K562 (cell line): ENCODE measurements around the gene EML1. TPM values are rescaled to one million over a fixed set of nuclear protein-coding genes. Genes with fewer than 3 reads are reported as not detected.

Source experiments
- ATAC-seq: fragments of 200-7000 bp; cut with Tn5 transposase; 3 replicates; pipeline ENCODE4 v1.9.1; 2020; ENCODE audit warnings: moderate library complexity
- BruUV-seq: library from RNA; stranded (reverse); fragments of 400-500 nt; replicated peaks from 2 replicates; lab custom pipeline; 2021; lab: Mats Ljungman, UMichigan
- CTCF ChIA-PET: fragments of 300-600 bp; formaldehyde crosslinking; extraction: SDS; loops from one replicate; lab custom pipeline; 2021; ENCODE audit warnings: low intra/inter-chr PET ratio; lab: Yijun Ruan, JAX
- POLR2A ChIA-PET: fragments of 300-600, 350-650 bp; sonication (Branson Sonifier 250); formaldehyde crosslinking; extraction: SDS; loops from one replicate; lab custom pipeline; 2021; ENCODE audit warnings: antibody characterized with exemption, inconsistent platforms; lab: Yijun Ruan, JAX
- DNase-seq, 4 experiments: peaks; one replicate each; pipeline versions ENCODE4 v3.0.0 to v3.0.0-alpha.2; 2011 to 2018; ENCODE audit warnings: low spot score in 3 of 4, mixed read lengths in 3 of 4; ENCODE audit errors: extremely low read depth in 1 of 4
- FAIRE-seq: peaks from 2 replicates; lab custom pipeline; 2011; peaks lifted over from hg19 to GRCh38; lab: Jason Lieb, UNC
- H2AFZ ChIP-seq: 2 replicates; pipeline ENCODE4 v1.6.0; 2011; ENCODE audit warnings: low read depth, low read length, control low read depth, inconsistent platforms
- H3K27ac ChIP-seq: fragments of 200-600 bp; 3 replicates; pipeline ENCODE4 v1.8.0; 2011; ENCODE audit warnings: low read depth, mild to moderate bottlenecking, control low read depth, inconsistent platforms, low read length, moderate library complexity, mixed read lengths; ENCODE audit errors: extremely low read depth
- H3K27me3 ChIP-seq, 2 experiments: fragments of 300-600 bp in 1 of 2; 2 replicates in 1 of 2; 3 replicates in 1 of 2; pipeline versions ENCODE4 v1.6.0 to v1.8.0; 2011; ENCODE audit warnings: inconsistent platforms in 2 of 2, low read length in 2 of 2, mild to moderate bottlenecking in 1 of 2, mixed read lengths in 1 of 2, moderate library complexity in 1 of 2; ENCODE audit not compliant: control insufficient read depth in 2 of 2, insufficient read depth in 2 of 2
- H3K36me3 ChIP-seq: fragments of 300-600 bp; 3 replicates; pipeline ENCODE4 v1.8.0; 2011; ENCODE audit warnings: mild to moderate bottlenecking, low read length, inconsistent platforms; ENCODE audit not compliant: control insufficient read depth, insufficient read depth
- H3K4me1 ChIP-seq, 2 experiments: fragments of 200-600 bp in 1 of 2; replicated peaks in 1 of 2; 2 replicates in 1 of 2; 3 replicates in 1 of 2; pipeline versions ENCODE4 v1.5.1 to v1.8.0; 2011; ENCODE audit warnings: inconsistent platforms in 2 of 2, low read length in 2 of 2, mild to moderate bottlenecking in 1 of 2, mixed read lengths in 1 of 2, moderate library complexity in 1 of 2; ENCODE audit not compliant: control insufficient read depth in 2 of 2, insufficient read depth in 2 of 2
- H3K4me2 ChIP-seq: 2 replicates; pipeline ENCODE4 v1.6.1; 2011; ENCODE audit warnings: low read length, control low read depth, inconsistent platforms, mixed read lengths; ENCODE audit not compliant: insufficient read depth
- H3K4me3 ChIP-seq: fragments of 200-600 bp; sonication (generic), shearing (Covaris generic); 2 replicates; pipeline ENCODE4 v1.5.1; 2016; ENCODE audit warnings: control low read depth, inconsistent platforms
- H3K79me2 ChIP-seq: fragments of 200-600 bp; 3 replicates; pipeline ENCODE4 v1.8.0; 2011; ENCODE audit warnings: low read length, inconsistent platforms; ENCODE audit not compliant: control insufficient read depth, insufficient read depth
- H3K9ac ChIP-seq, 2 experiments: 2 replicates each; pipeline versions ENCODE4 v1.6.0 to v1.6.1; 2011; ENCODE audit warnings: low read depth in 2 of 2, low read length in 2 of 2, control low read depth in 1 of 2, inconsistent platforms in 1 of 2, mild to moderate bottlenecking in 1 of 2, mixed read lengths in 1 of 2; ENCODE audit not compliant: insufficient read depth in 1 of 2
- H3K9me1 ChIP-seq: one replicate; pipeline ENCODE4 v1.6.0; 2011; ENCODE audit warnings: inconsistent platforms, mild to moderate bottlenecking, low read length, moderate library complexity; ENCODE audit not compliant: control insufficient read depth, insufficient read depth
- H3K9me3 ChIP-seq: replicated peaks from 2 replicates; pipeline ENCODE4 v1.5.1; 2011; ENCODE audit warnings: low read depth, low read length, inconsistent platforms; ENCODE audit not compliant: control insufficient read depth, insufficient read depth
- H4K20me1 ChIP-seq: replicated peaks from 2 replicates; pipeline ENCODE4 v1.6.1; 2011; ENCODE audit warnings: low read length, inconsistent platforms, mixed read lengths; ENCODE audit not compliant: control insufficient read depth, insufficient read depth
- FOXM1 ChIP-seq, 2 experiments: fragments of 450-650 bp in 1 of 2; sonication (generic) in 1 of 2; formaldehyde crosslinking in 1 of 2; IDR thresholded peaks; 2 replicates each; pipeline versions ENCODE4 v1.6.1 to v1.9.0; 2017 to 2022; ENCODE audit warnings: low read depth in 2 of 2, mild to moderate bottlenecking in 2 of 2, missing genetic modification reagents in 1 of 2, moderate library complexity in 1 of 2
- MCM3 ChIP-seq: fragments of 450-650 bp; IDR thresholded peaks from 2 replicates; pipeline ENCODE4 v1.6.1; 2016
- WGBS: fragments of 100-300 bp; shearing (Covaris generic); methylation state at CpG from one replicate; pipeline ENCODE4 v1.1.6; 2016; ENCODE audit warnings: low coverage, mixed read lengths; ENCODE audit not compliant: insufficient coverage; ENCODE audit errors: missing lambda C conversion rate; 5-methylcytosine and 5-hydroxymethylcytosine counted together
- in situ Hi-C: fragments of 300-500 bp; cut with MboI; formaldehyde crosslinking; loops from 4 replicates; pipeline ENCODE4 v1.15.0; 2018; ENCODE audit warnings: inconsistent platforms, mixed read lengths
- intact Hi-C: fragments of 100-400 bp; cut with micrococcal nuclease; formaldehyde crosslinking; loops from 2 replicates; pipeline ENCODE4 v1.14.2; 2022
- polyA plus RNA-seq, 8 experiments: library from polyadenylated mRNA; depleted of rRNA in 4 of 8; stranded (reverse) in 5 of 8; unstranded in 3 of 8; fragments of >200 nt; fragmentation: Nextera tagmentation in 2 of 8; fragmentation: Illumina TruSeq in 1 of 8; extraction: Ambion mirVana in 2 of 8; extraction: Trizol in 1 of 8; gene quantifications; 2 replicates each; pipeline versions ENCODE4 v1.2.1 to v1.2.3, GENCODE V29; 2011 to 2014; ENCODE audit warnings: inconsistent platforms in 1 of 8, missing spikeins in 1 of 8
- total RNA-seq, 7 experiments: library from RNA; depleted of rRNA in 6 of 7; stranded (reverse); fragments of >200 nt in 6 of 7; fragmentation: Illumina TruSeq in 2 of 7; extraction: Trizol in 2 of 7; gene quantifications; 2 replicates each; pipeline versions ENCODE4 v1.2.1 to v1.2.3, GENCODE V29; 2011 to 2021; ENCODE audit warnings: low replicate concordance in 1 of 7
- TF ChIP-seq, protein P1 (sequence below): fragments of 250-450 bp; sonication (Bioruptor Pico); IDR thresholded peaks from 2 replicates; pipeline ENCODE4 v1.4.0; 2020; ENCODE audit warnings: mild to moderate bottlenecking, moderate library complexity, borderline replicate concordance

The EML1 gene
- total and polyA plus RNA-seq, 9 of the 15 experiments (the other 6 are each of a cell fraction or from before 2014, with no cell fraction given), result 0.01 to 0.35 (median 0.07) TPM; not detected in 2

- TF ChIP-seq, protein P1, sequence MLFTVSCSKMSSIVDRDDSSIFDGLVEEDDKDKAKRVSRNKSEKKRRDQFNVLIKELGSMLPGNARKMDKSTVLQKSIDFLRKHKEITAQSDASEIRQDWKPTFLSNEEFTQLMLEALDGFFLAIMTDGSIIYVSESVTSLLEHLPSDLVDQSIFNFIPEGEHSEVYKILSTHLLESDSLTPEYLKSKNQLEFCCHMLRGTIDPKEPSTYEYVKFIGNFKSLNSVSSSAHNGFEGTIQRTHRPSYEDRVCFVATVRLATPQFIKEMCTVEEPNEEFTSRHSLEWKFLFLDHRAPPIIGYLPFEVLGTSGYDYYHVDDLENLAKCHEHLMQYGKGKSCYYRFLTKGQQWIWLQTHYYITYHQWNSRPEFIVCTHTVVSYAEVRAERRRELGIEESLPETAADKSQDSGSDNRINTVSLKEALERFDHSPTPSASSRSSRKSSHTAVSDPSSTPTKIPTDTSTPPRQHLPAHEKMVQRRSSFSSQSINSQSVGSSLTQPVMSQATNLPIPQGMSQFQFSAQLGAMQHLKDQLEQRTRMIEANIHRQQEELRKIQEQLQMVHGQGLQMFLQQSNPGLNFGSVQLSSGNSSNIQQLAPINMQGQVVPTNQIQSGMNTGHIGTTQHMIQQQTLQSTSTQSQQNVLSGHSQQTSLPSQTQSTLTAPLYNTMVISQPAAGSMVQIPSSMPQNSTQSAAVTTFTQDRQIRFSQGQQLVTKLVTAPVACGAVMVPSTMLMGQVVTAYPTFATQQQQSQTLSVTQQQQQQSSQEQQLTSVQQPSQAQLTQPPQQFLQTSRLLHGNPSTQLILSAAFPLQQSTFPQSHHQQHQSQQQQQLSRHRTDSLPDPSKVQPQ (CRISPR knock-in tag), result no peak
- TF ChIP-seq MCM3, result no peak
These were observed 19.0 kb downstream of the EML1 start (continued) for GRCh38 chr14:99812096-99812750.

GRCh38 chr14:99812892-99813291 is 19.7 kb downstream of the EML1 start:
- Histone ChIP-seq H3K4me1 (no peaks in the 10 kb centered on the region), H3K27ac (no peak overlapping the region), H3K27me3 (peaks cover 6 to 32% of the 10 kb centered on the region in 2 experiments; a peak in 3 of 5 replicates), H4K20me1 (no peaks in the 10 kb centered on the region), H3K4me3 (no peak overlapping the region), H3K9ac (no peak overlapping the region), H3K79me2 (no peaks in the 10 kb centered on the region), H3K9me1 (no peaks in the 10 kb centered on the region), H3K4me2 (no peak overlapping the region), H3K36me3 (no peaks in the 10 kb centered on the region), H3K9me3 (no peaks in the 10 kb centered on the region), H2AFZ (no peak overlapping the region)
- no TSS peak for BruUV-seq
- ChIA-PET POLR2A (interaction anchor here (0.6 kb wide), 1 partner anchor 1896 kb away, joined by 3 read pairs; no protein-coding TSS in a partner anchor), CTCF (no interaction called here)
- DNase-seq (no peak), ATAC-seq (no peak), FAIRE-seq (no peak)
- TF ChIP-seq FOXM1 (IDR thresholded peaks at IDR 0.05; ENCODE audit: low read depth) (no peak), FOXM1 (CRISPR knock-in tag; IDR thresholded peaks at IDR 0.05; ENCODE audit: low read depth) (no peak)
- in situ Hi-C loops, result no loop called here
- 2% methylated on average over 6 of the region's 6 CpGs for WGBS
- intact Hi-C loops, result no loop called here
